Ishikawa (cell line): ENCODE data around the gene RASGEF1C.

Experiments
- CEBPB ChIP-seq: IDR thresholded peaks from 2 replicates; pipeline ENCODE4 v1.6.1; 2012
- EGR1 ChIP-seq: IDR thresholded peaks from 2 replicates; pipeline ENCODE4 v1.6.1; 2012
- EP300 ChIP-seq: IDR thresholded peaks from 2 replicates; pipeline ENCODE4 v1.6.1; 2012; ENCODE audit warnings: borderline replicate concordance
- RAD21 ChIP-seq: IDR thresholded peaks from 2 replicates; pipeline ENCODE4 v1.6.1; 2012; ENCODE audit warnings: low read depth
- TAF1 ChIP-seq: IDR thresholded peaks from 2 replicates; pipeline ENCODE4 v1.6.1; 2012; ENCODE audit warnings: low read depth, mild to moderate bottlenecking
- TF ChIP-seq, protein P1 (sequence below): IDR thresholded peaks from 2 replicates; pipeline ENCODE4 v1.6.1; 2012
- TF ChIP-seq, protein P2 (sequence below): IDR thresholded peaks from 2 replicates; pipeline ENCODE4 v1.6.1; 2012; ENCODE audit warnings: low read depth, mild to moderate bottlenecking

- TF ChIP-seq CEBPB, result no peak
- no peak for TF ChIP-seq EP300
- TF ChIP-seq, protein P1, sequence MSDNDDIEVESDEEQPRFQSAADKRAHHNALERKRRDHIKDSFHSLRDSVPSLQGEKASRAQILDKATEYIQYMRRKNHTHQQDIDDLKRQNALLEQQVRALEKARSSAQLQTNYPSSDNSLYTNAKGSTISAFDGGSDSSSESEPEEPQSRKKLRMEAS, result no peak
- TF ChIP-seq TAF1, result no peak
- no peak for TF ChIP-seq RAD21
- TF ChIP-seq EGR1, result no peak
- TF ChIP-seq, protein P2, sequence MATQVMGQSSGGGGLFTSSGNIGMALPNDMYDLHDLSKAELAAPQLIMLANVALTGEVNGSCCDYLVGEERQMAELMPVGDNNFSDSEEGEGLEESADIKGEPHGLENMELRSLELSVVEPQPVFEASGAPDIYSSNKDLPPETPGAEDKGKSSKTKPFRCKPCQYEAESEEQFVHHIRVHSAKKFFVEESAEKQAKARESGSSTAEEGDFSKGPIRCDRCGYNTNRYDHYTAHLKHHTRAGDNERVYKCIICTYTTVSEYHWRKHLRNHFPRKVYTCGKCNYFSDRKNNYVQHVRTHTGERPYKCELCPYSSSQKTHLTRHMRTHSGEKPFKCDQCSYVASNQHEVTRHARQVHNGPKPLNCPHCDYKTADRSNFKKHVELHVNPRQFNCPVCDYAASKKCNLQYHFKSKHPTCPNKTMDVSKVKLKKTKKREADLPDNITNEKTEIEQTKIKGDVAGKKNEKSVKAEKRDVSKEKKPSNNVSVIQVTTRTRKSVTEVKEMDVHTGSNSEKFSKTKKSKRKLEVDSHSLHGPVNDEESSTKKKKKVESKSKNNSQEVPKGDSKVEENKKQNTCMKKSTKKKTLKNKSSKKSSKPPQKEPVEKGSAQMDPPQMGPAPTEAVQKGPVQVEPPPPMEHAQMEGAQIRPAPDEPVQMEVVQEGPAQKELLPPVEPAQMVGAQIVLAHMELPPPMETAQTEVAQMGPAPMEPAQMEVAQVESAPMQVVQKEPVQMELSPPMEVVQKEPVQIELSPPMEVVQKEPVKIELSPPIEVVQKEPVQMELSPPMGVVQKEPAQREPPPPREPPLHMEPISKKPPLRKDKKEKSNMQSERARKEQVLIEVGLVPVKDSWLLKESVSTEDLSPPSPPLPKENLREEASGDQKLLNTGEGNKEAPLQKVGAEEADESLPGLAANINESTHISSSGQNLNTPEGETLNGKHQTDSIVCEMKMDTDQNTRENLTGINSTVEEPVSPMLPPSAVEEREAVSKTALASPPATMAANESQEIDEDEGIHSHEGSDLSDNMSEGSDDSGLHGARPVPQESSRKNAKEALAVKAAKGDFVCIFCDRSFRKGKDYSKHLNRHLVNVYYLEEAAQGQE, result no peak
These were observed 10.8 kb downstream of the RASGEF1C start for GRCh38 chr5:180198208-180198607.
